Stimulated activated CD4-positive, alpha-beta T cell treated with anti-CD3 and anti-CD28 coated beads, Interleukin-2, amount 100 ng/mL, for 48 hours (primary cell): Measurements from ENCODE around the gene PAM16.

Experiments used
- DNase-seq, 2 donors: peaks; one replicate each; pipeline ENCODE4 v3.0.0-alpha.2; 2020

PAM16 gene

DNA sequence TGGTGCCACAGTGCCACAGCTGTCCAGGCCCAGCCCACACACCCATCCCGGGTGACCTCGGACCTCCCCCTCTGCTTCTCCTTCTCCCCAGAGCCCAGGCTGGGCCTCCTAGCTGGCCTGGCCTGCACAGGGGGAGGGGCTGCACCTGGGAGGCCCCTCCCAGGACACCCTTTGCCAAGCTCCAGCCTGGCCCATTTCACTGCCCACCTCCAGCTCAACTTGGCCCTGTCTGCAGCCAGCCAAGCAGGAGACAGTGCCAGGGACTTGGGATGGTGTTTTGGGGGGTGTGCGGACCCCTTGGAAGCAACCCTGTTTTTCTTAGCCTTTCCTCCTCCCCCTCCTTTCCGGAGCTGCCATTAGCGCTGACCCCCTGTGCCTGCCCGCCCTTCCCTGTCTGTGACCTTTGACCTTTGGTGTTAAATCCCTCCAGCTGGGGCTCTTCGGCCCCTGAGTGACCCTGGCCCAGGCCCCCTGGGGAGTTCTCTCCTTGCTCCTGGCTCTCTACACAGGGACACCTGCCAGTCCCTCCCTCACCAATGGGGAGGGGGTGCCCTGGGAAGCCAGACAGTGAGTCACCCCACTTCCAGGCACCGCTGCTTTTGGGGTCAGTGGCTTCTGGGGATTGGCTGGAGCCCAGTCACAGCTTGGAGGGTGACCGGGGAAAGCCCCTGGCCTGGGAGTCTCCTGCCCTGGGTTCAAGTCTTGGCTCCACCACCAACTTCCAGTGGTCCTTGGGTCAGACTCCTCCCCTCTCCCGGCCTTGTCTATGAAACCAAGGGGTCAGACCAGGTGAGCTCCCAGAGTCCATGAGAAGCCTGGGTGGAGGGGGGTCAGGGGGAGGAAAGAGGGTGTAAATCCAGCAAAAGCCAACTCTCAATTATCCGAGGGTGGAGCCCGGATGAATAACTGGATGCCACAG lies 33.3 kb downstream of the PAM16 start:
- no peak for DNase-seq

DNA sequence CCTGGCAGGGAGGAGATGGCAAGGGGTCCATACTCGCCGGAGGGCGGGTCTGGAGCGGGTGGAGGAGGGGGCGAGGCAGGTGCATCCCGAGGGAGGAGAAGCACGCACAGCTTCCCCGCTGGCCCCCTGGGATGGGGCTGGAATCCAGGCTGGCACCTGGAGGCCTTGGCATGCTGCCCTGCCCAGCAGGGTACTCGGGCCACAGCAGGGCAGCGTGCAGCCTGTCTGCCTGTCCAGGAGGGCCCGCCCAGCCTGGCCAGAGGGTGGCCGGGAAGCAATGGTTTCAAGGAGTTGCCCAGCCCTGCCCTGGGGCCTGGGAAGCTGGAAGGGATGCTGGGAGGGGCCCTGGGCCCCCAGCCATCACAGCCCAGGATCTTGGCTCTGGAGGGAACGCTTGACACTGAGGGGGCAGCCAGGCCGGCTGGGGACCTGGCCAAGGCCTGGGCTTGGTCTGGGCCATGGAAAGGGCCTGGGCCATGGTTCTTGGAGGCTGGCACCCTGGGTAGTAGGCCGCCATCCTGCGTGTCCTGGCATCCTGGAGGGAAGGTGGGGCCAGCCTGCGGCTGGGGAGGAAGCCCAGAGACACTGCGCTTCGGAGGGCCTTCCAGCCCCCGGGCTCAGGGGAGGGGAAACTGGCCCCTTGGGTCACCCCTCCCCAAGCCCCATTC lies 34.1 kb downstream of the PAM16 start:
- no peak for DNase-seq

DNA sequence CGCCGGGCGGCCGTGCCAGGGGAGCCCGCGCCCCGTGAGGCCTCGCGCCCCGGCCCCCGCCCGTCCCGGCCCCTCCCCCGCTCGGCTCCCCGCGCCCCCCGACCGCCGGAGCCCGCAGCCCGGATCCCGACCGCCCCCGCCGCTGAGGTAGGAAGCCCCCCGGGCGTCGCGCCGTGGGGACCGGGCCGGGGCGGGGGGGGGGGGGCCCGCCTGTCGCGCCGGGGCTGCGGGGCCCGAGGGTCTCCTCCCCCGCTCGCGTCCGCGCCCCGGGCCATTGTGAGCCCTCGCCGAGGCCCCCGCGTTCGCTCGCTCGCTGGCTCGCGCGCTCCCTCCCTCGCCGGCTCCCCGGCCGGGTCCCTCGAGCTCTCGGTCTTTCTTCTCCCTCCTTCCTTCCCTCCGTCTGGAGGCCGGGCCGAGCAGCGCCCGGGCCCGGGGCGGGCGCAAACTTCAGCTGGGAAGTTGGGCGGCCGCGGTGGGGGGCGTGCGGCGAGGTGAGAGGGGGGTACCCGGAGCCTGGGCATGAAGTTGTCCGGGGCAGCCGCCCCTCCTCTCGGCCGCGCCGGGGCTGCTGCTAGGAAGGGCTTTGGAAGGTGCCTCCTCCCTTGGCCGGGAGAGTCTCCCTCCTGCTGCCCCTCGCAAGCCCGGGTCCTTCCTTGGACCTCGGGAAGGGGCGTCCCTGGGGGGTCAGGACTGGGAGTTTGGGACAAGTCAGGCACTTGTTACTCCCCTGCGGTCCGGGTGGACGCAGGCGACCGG lies 34.8 kb downstream of the PAM16 start:
- DNase-seq, result no peak

DNA sequence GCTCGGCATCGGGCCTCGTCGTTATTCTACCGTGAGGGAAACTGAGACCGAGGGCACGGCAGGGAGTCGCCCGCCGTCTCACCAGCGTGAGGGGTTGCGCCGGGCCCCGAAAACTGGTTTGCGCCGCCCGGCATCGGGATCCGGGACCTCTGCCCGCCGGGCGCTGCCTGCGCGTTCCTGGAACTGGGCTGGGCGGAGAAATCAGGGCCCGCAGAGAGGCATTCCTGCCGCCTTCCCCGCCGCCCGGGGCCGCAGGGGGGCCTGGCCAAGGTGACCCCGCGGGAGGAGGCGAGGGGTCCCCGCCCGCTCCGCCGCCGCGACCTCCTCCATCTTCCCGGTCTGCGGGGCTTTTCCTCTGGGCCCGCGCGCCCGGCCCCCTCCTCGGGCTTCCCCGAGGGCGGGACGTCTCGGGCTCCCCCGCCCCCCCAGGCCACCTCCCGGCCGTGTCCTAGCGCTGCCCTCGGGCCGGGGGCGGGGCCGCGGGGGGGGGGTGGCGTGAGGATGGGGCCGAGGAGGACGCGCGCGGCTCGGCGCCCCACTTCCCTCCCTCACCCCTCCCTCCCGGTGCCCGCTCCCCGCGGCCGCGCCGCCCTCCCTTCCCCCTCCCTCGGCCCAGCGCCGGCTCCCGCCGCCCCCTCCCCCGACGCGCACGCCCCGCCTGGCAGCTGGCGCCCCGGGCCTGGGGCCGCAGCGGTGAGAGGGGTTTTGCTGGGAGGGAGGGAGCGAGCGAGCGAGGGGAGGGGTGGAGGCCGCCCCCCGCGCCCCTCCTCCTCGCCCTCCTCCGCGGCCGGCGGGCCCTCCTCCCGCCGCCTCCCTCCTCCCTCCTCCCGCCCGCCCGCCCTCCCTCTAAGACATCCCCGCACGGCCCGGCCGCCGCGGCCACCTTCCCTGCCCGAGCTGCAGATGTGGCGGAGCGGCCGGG lies 35.7 kb downstream of the PAM16 start, which contains the start of gene GLIS2:
Gene GLIS2, plus strand, starts transcription at position 882 of the 922 bp plus-strand sequence. CDS start 16,214 bp downstream, outside the sequence.
- no peak for DNase-seq

DNA sequence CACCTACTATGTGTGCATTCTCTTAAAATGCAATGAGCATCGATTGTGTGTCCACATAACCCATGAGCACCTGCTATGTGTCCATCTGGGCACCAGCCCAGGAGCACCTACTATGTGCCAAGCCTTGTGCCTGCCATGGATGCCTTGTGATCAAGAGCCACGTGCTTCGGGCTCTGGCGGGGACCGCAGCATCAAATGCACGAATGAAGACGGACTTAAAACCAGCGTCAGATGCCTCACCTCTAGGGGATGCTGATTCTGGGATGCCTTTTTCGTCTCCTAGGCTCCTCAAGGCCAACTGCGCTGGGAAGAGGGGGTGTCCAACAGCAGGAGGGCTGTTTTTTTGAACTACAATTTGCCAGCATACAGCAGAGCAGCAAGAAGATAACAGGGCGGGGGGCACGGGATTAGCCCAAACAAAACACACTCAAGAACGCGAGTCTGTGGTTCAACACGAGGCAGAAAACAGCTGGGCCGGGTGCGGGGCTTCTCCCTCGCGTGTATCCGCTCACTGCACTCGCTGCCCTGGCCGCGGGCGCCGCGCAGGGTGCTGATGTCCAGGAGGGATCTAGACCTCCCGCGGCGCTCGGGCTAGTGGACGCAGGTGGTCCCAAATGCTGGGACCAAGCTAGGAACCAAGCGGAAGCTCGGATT lies 36.5 kb downstream of the PAM16 start:
- DNase-seq, result no peak

DNA sequence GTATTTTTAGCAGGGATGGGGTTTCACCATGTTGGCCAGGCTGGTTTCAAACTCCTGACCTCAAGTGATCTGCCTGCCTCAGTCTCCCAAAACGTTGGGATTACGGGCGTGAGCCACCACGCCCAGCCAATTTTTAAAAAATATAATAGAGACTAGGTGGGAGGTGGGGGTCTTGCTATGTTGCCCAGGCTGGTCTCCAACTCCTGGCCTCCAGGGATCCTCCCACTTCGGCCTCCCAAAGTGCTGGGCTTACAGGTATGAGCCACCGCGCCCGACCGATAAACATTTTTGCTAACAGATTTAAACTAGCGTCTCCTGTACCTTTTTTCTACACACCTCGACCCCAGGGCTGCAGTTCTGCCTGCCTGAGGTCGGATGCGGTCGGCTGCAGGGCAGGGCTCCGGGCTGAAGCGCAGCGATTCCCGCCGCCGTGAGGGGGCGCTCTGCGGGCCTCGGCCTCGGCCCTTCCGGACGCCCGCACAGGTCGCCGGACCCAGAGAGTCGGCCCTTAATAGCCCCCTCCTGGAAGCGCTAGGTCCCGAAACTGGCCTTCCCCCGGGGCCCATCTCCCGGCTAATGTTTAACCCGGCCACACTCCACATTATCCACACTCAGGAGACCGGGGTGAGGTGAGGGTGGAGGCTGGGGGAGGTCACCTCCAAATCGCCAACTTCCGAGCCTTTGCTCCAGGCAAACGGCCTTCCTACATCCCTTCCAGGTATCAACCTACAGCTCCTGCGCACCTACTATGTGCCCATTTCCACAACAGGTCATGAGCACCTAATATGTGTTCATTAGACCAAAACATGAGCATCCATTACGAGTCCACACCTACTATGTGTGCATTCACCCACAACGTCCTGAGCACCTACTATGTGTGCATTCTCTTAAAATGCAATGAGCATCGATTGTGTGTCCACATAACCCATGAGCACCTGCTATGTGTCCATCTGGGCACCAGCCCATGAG lies 37.3 kb downstream of the PAM16 start:
- DNase-seq, result no peak

DNA sequence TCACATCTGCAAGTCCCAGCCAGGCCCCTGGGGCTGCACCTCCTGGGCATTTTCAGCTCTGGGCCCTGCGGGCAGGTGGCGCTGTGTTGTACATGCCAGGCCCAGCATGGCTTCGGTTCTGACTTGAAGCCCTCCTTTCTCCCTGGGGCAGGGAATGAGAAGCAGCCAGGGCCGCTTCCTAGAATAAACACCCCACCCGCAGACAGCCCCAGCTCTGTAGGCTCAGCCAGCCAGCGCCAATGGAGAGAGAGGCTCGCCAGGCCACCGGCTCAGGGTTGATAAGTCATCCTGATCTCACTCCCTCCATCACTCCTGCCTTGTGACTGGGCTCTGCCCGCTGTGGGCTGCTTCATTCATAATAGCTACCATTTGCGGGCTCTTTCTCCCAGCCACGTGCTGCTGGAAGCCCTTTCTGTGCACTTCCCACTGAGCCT lies 41.3 kb downstream of the PAM16 start:
- DNase-seq, result peak in 1 of 2 donors; percentile 51

DNA sequence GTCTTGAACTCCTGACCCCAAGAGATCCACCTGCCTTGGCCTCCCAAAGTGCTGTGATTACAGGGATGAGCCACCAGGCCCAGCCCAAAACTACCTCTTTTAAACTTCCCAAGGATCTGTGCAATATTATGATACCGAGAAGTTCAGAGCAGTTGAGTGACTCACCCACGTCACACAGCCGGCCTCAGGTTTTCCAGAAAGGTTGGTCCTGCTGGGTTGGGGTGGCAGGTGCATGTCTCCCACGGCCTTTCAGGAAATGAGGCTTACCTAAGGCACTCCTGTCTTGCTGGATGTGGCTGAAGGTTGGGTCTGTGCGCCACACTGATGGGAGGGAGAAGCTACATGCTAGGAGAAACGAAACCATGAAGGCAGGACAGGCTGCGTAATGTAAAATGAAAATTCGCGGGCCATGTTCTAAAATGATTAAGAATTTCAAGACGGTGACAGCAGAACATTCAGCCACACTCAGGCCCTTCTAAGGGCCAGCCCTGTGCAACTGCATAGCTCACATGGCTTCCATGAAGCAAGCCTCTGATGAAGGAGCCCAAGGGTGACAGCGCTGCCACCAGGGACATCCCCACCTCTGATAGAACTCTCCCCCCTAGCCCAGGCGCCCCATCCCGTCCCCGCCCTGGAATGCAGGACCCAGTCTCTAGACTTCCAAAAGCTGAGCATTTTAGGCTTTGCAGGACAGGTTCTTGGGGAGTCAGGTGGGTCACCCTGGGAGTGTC lies 41.9 kb downstream of the PAM16 start:
- no peak for DNase-seq

DNA sequence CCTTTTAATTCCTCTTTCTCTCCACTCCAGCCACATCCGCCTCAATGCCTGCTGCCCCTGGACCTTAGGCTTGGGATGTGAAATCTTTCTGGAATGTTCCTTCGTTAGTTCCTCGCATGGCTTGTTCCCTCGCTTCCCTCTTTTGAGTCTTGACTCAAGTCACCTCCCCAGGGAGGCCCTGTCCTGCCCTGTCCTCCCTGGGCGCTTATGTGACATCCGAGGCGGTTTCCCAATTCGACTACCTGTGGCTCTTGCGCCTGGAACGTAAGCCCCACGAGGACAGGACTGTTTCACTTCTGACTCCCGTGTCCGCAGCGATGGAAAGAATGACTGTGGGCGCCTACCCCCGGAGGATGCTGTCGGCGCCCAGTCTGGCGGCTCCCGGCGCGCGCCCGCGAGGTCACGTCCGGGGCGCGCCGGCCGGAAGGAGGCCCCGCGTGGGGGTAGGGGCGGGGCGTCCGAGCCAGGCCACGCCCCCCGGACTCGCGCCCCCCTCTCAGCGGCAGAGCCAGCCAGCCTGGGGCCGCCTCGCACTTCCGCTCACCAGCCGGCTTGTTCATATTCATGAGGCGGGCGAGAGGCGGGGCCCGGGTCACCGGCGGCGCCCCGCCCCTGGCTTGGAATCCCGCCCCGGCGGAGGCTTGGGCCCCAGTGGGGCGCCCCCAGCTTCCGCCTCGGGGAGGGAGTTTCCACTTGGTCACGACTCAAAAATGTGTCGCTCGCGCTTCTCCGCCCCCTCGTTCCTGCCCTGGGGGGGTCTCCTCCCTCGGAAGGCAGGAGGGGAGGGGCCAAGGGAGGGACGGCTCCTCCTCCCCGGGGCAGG lies 43.7 kb downstream of the PAM16 start:
- DNase-seq, result peak; percentile 89 to 92

DNA sequence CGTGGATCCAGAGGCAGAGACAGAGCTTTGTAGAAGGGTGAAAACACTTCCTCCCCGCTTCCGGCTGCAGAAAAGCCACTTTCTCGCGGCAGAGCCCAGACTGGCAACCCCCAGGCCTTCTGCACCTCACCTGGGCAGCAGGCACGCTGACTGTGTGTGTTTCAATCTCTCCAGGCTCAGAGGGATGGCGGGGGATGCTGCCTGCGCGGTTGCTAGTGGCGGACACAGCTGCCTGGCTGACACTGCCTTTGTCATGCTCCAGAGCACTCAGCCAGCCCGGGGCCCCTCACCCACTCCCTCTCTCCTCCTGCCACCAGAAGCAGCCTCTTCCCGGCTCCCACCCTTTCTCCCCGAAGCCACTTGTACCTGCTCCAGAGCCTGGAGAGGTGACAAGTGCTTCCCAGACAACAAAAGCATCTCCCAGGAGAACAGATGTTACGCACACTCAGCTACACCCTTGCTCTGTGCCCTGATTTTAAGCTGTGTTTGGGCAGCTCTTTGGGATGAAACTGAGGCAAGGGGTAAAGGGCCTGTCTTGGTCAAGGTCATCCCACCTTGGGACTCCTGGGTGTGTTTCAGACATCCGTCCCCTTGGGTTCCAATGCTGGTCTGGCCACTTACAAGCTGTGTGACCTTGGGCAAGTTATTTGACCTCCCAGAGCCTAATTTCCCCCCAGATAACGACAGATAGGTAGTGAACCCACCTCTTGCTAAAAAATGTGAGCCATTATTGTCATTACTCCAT lies 44.5 kb downstream of the PAM16 start:
- DNase-seq, result peak in 1 of 2 donors; percentile 23

DNA sequence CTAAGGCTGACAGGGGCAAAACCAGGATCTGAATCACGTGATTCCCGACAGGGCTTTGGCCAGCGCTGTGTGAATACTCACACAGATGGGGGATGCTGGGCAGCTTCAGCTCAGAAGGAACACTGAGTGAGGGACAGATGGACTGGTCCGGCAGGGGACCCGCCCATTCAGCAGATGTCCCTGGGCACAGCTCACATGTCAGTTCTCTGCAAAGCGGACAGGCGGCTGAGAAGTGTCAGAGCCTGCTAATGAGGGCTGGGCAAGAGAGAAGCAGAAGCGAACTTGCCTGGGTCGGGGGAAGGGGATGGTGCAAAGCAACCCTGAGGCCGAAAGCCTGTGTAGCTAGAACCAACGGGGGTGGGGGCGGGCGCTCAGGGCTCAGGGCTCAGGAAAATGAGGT lies 47.1 kb downstream of the PAM16 start:
- DNase-seq, result no peak

DNA sequence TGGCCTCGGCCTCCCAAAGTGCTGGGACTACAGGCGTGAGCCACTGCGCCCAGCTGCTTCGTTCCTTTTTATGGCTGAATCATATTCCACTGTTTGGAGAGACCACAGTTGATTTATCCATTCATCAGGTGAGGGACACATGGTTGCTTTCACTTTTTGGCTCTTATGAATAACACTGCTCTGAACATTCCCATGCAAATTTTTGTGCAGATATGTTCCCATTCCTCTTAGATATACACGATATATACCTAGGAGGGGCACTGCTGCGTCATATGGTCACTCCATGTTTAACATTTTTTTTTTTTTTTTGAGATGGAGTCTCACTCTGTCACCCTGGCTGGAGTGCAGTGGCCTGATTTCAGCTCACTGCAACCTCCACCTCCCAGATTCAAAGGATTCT lies 49.2 kb downstream of the PAM16 start:
- no peak for DNase-seq

DNA sequence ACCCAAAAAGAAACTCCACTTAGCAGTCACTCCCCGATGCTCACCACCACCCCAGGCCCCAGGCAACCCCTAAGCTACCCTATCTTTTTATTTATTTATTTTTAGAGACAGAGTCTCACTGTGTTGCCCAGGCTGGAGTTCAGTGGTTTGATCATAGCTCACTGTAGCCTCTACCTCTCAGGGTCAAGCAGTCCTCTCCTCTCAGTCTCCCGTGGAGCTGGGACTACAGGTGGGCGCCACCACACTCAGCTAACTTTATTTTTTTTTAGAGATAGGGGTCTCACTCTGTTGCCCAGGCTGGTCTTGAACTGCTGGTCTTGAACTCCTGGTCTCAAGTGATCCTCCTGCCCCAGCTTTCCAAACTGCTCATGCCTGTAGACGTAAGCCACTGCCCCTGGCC lies 49.9 kb downstream of the PAM16 start:
- no peak for DNase-seq

DNA sequence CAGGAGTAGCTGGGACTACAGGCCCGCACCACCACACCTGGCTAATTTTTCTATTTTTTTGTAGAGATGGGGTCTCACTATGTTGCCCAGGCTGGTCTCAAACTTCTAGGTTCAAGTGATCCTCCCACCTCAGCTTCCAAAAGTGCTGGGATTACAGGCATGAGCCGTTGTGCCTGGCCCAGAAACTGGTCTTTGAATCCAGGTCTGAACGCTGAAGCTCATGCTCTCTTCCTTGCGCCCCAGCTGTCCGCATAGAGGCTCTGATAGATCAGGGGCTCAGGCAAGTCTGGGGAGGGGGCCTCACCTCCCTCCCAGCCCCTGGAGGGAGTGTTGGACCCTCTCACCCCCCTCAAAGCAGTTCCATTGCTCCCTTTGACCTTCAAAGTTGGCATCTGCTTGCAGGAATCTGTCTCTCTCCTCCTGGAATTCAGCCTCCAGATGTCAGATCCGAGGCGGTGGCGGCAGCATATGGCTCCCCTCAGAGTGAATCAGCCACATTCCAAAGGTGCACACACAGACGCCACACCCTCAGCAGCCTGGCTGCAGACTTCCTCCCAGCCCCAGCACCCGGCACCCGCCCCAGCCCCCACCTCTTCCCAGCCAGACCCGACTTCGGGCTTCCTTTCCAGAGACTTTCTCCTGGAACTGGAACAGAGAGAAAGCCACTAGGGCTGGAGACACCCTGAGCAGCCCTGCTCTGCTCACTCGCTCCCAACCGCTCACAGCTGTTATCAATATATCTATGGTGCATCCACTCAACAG lies 52.2 kb downstream of the PAM16 start:
- no peak for DNase-seq

DNA sequence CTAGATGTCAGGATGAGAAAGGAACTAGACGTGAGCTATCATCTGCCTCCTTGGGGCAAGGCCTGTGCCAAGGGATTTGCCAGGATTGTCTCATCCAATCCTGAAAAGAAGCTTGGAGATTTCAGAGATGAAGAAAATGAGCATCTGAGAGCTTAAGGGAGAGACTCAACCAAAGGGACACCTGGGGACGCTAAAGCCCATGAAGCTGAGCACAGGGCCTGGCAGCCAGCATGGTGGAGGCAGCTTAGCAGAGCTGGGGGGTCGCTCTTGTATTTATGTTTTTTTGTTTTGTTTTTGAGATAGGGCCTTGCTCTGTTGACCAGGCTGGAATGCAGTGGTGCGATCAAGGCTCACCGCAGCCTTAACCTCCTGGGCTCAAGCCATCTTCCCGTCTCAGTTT lies 53.6 kb downstream of the PAM16 start:
- no peak for DNase-seq

DNA sequence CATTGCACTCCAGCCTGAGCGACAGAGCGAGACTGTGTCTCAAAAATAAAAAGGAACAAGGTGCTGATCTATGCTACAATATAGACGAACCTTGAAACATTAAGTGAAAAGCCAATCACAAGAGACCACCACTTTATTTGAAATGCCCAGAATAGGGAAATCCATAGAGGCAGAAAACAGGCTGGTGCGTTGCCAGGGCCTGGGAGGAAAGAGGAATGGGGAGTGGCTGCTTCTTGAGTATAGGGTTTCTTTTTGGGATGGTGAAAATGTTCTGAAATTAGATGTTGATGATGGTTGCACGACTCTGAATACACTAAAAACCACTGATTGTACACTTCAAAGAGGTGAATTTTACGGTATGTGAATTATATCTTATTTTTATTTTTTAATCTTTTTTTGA lies 55.5 kb downstream of the PAM16 start:
- no peak for DNase-seq

DNA sequence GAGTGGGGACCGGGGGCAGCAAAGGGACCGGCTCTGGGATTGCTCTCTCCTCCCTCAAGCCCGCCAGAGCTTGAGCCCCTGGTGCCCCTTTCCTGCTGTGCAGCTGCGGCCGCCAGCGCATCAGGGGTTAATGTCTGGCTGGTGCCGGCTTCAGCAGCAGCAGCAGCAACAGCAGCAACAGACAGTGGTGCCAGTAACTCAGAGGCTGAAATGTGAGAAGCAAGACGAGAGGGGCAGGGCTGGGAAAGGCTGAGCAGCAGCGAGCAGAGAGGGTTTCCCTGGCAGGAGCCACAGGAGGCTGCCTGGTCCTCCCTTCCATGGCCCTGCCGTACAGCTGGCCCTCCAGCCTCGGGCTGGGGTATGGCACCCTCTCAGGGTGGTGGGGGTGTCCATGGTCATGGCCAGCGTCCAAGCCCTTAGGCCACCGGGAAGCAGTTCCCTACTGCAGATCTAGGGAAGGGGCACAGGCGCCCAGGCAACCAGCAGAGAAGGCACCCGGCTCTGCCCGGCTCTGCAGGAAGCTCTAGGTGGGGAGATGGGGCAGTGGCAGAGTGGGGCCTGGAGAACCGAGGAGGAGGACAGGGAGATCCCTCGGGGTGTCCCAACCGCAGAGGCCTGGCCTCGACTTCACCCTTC lies 57.2 kb downstream of the PAM16 start:
- no peak for DNase-seq
